Kidney (tissue), 14 donors: ENCODE results near the gene ECM1. TPM values are rescaled to one million over a fixed set of nuclear protein-coding genes. Genes with fewer than 3 reads are reported as not detected.

Experiments
- DNase-seq, 5 donors: peaks; one replicate each; pipeline ENCODE4 v3.0.0-alpha.2; 2013 to 2020
- FAIRE-seq: peaks from 2 replicates; lab custom pipeline; 2012; peaks lifted over from hg19 to GRCh38; lab: Jason Lieb, UNC
- H3K27ac ChIP-seq, 2 donors: one replicate each; pipeline ENCODE4 v1.7.0; 2013; ENCODE audit warnings: low read depth in 2 of 2, low read length in 2 of 2, inconsistent platforms in 1 of 2
- H3K27me3 ChIP-seq: one replicate; pipeline ENCODE4 v1.7.1; 2013; ENCODE audit warnings: low read length, inconsistent platforms; ENCODE audit not compliant: control insufficient read depth, insufficient read depth
- H3K36me3 ChIP-seq, 3 donors: one replicate each; pipeline versions ENCODE4 v1.7.0 to v1.7.1; 2013; ENCODE audit warnings: low read length in 3 of 3, control low read depth in 1 of 3, inconsistent platforms in 1 of 3; ENCODE audit not compliant: insufficient read depth in 3 of 3, control insufficient read depth in 2 of 3
- H3K4me1 ChIP-seq, 3 donors: one replicate each; pipeline versions ENCODE4 v1.7.0 to v1.7.1; 2013; ENCODE audit warnings: low read length in 3 of 3, inconsistent platforms in 1 of 3, low read depth in 1 of 3; ENCODE audit not compliant: control insufficient read depth in 2 of 3, insufficient read depth in 2 of 3
- H3K4me3 ChIP-seq, 3 donors: one replicate each; pipeline versions ENCODE4 v1.7.0 to v1.8.1; 2013; ENCODE audit warnings: low read length in 3 of 3, control low read depth in 1 of 3, inconsistent platforms in 1 of 3
- H3K9ac ChIP-seq, 3 donors: one replicate each; pipeline versions ENCODE4 v1.7.0 to v1.7.1; 2013; ENCODE audit warnings: low read length in 3 of 3, control low read depth in 1 of 3, inconsistent platforms in 1 of 3
- H3K9me3 ChIP-seq, 3 donors: one replicate each; pipeline versions ENCODE4 v1.7.0 to v1.7.1; 2013; ENCODE audit warnings: low read length in 3 of 3, control low read depth in 1 of 3, inconsistent platforms in 1 of 3; ENCODE audit not compliant: control insufficient read depth in 2 of 3, insufficient read depth in 1 of 3
- intact Hi-C: fragments of 100-400 bp; cut with DNase I; formaldehyde crosslinking; loops from one replicate; pipeline ENCODE4 v1.11.1; 2022
- polyA plus RNA-seq: library from polyadenylated mRNA; stranded (reverse); fragments of 350-450 nt; fragmentation: Illumina TruSeq; extraction: RNeasy Lipid Tissue Mini Kit (QIAGEN cat#74804); gene quantifications from one replicate; pipeline ENCODE4 v1.2.3, GENCODE V29; 2014; ENCODE audit warnings: low read depth, low replicate concordance; ENCODE audit not compliant: insufficient read depth
- total RNA-seq: library from RNA; stranded (reverse); fragmentation: NEBNext Ultra II Directional; extraction: Animal tissue kit (Norgen Biotek cat#: 25700); gene quantifications from one replicate; pipeline ENCODE4 v1.2.1, GENCODE V29; 2021
- TF ChIP-seq, protein P1 (sequence below): IDR thresholded peaks from 3 replicates; pipeline ENCODE4 v1.5.1; 2012; ENCODE audit warnings: mild to moderate bottlenecking, moderate library complexity, borderline replicate concordance; ENCODE audit not compliant: insufficient read depth; ENCODE audit errors: extremely low read depth
- donor health status: control.
- donor health status: control.
- donor health status: control.
- donor health status: control.
- donor health status: control.
- donor health status: DM: yes; HTN: yes; CAD: no.
- donor health status: Normal renal cell carcinoma (clear cell type).

ECM1 gene
- total and polyA plus RNA-seq, 2 donors from 2014 or later = 9.2 to 36.4 TPM

DNA sequence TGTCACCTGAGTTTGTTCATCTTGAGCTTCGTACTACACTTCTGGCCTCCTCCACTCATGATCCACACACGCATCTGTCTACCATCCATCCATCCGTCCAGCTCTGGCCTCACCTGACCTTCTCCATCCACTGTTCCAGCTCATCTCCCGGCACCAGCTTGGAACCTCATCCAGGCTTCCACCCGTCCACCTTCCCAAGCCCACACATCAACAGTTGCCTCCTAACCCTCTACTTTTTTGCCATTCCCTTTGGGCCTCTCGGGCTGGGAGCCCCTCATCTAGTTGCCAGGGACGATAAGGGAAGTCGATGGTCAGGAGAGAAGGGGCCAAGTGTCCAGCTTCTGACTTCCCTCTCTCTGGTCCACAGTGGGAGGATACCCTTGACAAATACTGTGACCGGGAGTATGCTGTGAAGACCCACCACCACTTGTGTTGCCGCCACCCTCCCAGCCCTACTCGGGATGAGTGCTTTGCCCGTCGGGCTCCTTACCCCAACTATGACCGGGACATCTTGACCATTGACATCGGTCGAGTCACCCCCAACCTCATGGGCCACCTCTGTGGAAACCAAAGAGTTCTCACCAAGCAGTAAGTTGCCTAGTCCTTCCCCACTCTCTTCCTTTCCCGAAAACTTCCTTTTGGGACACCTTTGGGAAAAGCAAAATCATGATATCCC, 4.2 kb downstream of the ECM1 start:
- DNase-seq = peak in 1 of 5 donors; percentile 37
- Histone ChIP-seq H3K27me3 (no peaks in the 10 kb centered on the region), H3K36me3 (no peaks in the 10 kb centered on the region), H3K9ac (no peak overlapping the region), H3K4me1 (peaks cover 2 to 4% (median 3%) of the 10 kb centered on the region in 3 donors), H3K27ac (no peak overlapping the region), H3K4me3 (no peak overlapping the region), H3K9me3 (no peaks in the 10 kb centered on the region)
- TF ChIP-seq, protein P1, sequence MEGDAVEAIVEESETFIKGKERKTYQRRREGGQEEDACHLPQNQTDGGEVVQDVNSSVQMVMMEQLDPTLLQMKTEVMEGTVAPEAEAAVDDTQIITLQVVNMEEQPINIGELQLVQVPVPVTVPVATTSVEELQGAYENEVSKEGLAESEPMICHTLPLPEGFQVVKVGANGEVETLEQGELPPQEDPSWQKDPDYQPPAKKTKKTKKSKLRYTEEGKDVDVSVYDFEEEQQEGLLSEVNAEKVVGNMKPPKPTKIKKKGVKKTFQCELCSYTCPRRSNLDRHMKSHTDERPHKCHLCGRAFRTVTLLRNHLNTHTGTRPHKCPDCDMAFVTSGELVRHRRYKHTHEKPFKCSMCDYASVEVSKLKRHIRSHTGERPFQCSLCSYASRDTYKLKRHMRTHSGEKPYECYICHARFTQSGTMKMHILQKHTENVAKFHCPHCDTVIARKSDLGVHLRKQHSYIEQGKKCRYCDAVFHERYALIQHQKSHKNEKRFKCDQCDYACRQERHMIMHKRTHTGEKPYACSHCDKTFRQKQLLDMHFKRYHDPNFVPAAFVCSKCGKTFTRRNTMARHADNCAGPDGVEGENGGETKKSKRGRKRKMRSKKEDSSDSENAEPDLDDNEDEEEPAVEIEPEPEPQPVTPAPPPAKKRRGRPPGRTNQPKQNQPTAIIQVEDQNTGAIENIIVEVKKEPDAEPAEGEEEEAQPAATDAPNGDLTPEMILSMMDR = no peak
- intact Hi-C loops = no loop called here
- FAIRE-seq = no peak

DNA sequence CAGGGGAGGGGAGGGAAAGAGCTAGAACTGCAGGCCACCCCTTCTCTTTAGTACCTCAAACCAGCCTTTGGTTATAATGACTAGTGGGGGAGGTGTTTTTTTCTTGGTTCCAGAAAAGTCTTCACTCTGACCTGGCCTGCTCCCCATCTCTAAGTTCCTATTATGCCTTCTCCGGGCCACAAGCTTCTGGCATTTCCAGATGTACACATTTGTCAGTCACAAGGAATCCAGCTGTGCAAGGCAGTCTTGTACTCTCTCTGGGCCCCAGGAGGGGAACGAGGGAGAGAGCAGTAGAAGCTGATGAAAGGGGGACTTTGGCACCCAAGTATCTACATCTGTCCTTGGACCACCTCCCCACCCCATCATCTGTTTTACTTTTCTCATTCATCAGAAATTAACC, 4.9 kb downstream of the ECM1 start:
- Histone ChIP-seq H3K27me3 (no peaks in the 10 kb centered on the region), H3K4me1 (peaks cover 2 to 4% (median 3%) of the 10 kb centered on the region in 3 donors), H3K36me3 (no peaks in the 10 kb centered on the region), H3K27ac (no peak overlapping the region), H3K9ac (no peak overlapping the region), H3K4me3 (no peak overlapping the region), H3K9me3 (no peaks in the 10 kb centered on the region)
- FAIRE-seq (no peak), DNase-seq (peak in 2 of 5 donors; percentile 5 to 21)
- TF ChIP-seq, protein P1 = no peak
- intact Hi-C loops = no loop called here

DNA sequence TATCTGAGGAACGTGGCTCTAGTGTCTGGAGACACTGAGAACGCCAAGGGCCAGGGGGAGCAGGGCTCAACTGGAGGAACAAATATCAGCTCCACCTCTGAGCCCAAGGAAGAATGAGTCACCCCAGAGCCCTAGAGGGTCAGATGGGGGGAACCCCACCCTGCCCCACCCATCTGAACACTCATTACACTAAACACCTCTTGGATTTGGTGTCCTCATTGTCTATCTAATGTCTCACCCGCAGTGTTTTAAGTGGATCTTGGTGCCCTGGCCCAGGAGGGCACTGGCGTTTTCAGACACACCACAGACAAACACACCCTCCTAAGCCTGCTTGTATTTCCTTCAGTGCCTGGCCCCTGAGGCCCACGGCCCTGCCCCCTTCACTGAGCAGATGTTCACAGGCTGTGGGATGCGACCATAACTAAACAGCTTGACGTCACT, 5.5 kb downstream of the ECM1 start:
- no peak for FAIRE-seq
- Histone ChIP-seq H3K27me3 (no peaks in the 10 kb centered on the region), H3K27ac (no peak overlapping the region), H3K4me3 (no peak overlapping the region), H3K9me3 (no peaks in the 10 kb centered on the region), H3K36me3 (no peaks in the 10 kb centered on the region), H3K4me1 (peaks cover 2 to 4% (median 3%) of the 10 kb centered on the region in 3 donors), H3K9ac (no peak overlapping the region)
- intact Hi-C loops = no loop called here
- TF ChIP-seq, protein P1 = no peak
- peak in 3 of 5 donors; percentile 32 to 59 (median 36) for DNase-seq

DNA sequence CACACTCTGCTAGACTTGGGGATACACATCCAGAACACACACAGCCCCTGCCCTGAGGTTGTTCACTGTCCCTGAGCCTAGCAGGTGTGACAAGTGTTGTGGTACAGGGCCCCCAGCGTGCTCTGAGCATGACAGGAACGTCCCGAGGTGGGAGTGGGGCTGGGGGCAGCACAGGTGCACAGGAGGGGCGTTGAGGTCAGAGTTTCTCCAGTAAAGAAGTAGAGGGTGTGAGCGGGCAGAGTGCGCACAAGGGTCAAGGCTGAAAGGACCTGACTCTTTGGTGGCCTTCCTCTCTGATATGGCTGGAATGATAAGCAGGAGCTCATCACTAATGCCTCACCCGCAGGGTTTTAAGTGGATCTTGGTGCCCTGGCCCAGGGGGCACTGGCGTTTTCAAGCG, 6.4 kb downstream of the ECM1 start:
- Histone ChIP-seq H3K27ac (no peak overlapping the region), H3K4me3 (no peak overlapping the region), H3K4me1 (peaks cover 2 to 4% (median 3%) of the 10 kb centered on the region in 3 donors), H3K9me3 (no peaks in the 10 kb centered on the region), H3K27me3 (no peaks in the 10 kb centered on the region), H3K36me3 (no peaks in the 10 kb centered on the region), H3K9ac (no peak overlapping the region)
- peak in 1 of 5 donors; percentile 66 for DNase-seq
- TF ChIP-seq, protein P1 = no peak
- no peak for FAIRE-seq
- intact Hi-C loops = no loop called here
